Progenitor cell of endocrine pancreas (in vitro differentiated cells): ENCODE results near the gene NRN1L. TPM values are rescaled to one million over a fixed set of nuclear protein-coding genes. Genes with fewer than 3 reads are reported as not detected.

Experiments
- DNase-seq: peaks from one replicate; pipeline ENCODE4 v3.0.0; 2021; ENCODE audit warnings: low spot score; ENCODE audit not compliant: unreplicated experiment
- H3K27ac Mint-ChIP-seq: 2 replicates; pipeline ENCODE4 v1.8.0; 2021; ENCODE audit warnings: mild to moderate bottlenecking, moderate library complexity, mixed read lengths
- H3K27me3 Mint-ChIP-seq: 2 replicates; pipeline ENCODE4 v1.8.0; 2021; ENCODE audit warnings: mixed read lengths
- H3K36me3 Mint-ChIP-seq: 2 replicates; pipeline ENCODE4 v1.8.0; 2022; ENCODE audit warnings: mixed read lengths; ENCODE audit not compliant: insufficient read depth
- H3K4me1 Mint-ChIP-seq: 2 replicates; pipeline ENCODE4 v1.8.0; 2021; ENCODE audit warnings: low read depth, mixed read lengths
- H3K4me3 Mint-ChIP-seq: 2 replicates; pipeline ENCODE4 v1.8.0; 2021; ENCODE audit warnings: low read depth, mild to moderate bottlenecking, moderate library complexity, mixed read lengths
- H3K9me3 Mint-ChIP-seq: 2 replicates; pipeline ENCODE4 v1.8.0; 2021; ENCODE audit warnings: low read depth, mixed read lengths
- total RNA-seq: library from RNA; stranded (reverse); gene quantifications from 2 replicates; pipeline ENCODE4 v1.2.1, GENCODE V29; 2021
- TF ChIP-seq, protein P1 (sequence below): fragments of 200-600 bp; sonication (generic); IDR thresholded peaks from one replicate; pipeline ENCODE4 v1.5.0; 2021; ENCODE audit warnings: antibody characterized with exemption, mild to moderate bottlenecking; ENCODE audit not compliant: unreplicated experiment

The NRN1L gene
- total RNA-seq, 1 donor from 2014 or later = not detected

DNA sequence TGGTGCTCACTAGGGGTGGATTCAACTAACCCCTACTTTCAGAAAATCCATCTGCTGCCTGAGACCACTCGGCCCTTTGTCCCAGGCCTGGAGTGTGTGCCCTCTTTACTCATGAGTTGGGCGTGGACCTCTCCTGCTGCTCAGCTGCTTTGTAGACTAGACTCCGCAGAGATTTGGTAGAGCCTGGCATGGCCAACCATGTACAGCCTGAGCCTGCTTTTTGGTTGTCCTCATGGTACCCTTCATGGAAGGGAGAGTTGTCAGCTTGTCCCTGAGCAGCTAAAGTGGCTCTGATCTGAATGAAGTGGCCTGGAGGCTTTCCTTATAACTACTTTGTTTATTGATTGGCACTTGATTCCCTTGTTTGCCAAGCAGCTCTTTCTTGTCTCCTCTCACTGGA is 10.3 kb upstream of the NRN1L start:
- H3K4me3 Mint-ChIP-seq = peak overlapping the region; percentile 91
- peak overlapping the region; percentile 93 for H3K27ac Mint-ChIP-seq
- TF ChIP-seq, protein P1, sequence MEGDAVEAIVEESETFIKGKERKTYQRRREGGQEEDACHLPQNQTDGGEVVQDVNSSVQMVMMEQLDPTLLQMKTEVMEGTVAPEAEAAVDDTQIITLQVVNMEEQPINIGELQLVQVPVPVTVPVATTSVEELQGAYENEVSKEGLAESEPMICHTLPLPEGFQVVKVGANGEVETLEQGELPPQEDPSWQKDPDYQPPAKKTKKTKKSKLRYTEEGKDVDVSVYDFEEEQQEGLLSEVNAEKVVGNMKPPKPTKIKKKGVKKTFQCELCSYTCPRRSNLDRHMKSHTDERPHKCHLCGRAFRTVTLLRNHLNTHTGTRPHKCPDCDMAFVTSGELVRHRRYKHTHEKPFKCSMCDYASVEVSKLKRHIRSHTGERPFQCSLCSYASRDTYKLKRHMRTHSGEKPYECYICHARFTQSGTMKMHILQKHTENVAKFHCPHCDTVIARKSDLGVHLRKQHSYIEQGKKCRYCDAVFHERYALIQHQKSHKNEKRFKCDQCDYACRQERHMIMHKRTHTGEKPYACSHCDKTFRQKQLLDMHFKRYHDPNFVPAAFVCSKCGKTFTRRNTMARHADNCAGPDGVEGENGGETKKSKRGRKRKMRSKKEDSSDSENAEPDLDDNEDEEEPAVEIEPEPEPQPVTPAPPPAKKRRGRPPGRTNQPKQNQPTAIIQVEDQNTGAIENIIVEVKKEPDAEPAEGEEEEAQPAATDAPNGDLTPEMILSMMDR = no peak

DNA sequence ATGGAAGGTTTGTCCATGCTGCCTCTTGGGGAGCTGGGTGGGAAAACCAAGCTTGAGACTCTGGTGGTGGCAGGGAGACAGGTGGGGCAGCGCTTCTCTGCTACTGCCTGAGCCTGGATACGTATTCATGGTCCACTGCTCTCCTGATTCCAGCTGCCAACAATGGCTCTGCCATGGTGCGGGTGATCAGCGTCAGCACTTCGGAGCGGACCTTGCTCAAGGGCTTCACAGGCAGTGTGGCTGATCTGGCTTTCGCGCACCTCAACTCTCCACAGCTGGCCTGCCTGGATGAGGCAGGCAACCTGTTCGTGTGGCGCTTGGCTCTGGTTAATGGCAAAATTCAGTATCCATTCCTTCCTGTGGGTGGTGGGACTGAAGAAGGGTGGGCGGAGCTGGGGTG is 7.6 kb upstream of the NRN1L start:
- DNase-seq = no peak
- no peak overlapping the region for H3K4me3 Mint-ChIP-seq
- H3K9me3 Mint-ChIP-seq = no peaks in the 10 kb centered on the region
- H3K36me3 Mint-ChIP-seq = peaks cover 9% of the 10 kb centered on the region
- TF ChIP-seq, protein P1 = no peak
- peaks cover 23% of the 10 kb centered on the region for H3K4me1 Mint-ChIP-seq
- no peaks in the 10 kb centered on the region for H3K27me3 Mint-ChIP-seq
- no peak overlapping the region for H3K27ac Mint-ChIP-seq

More for the DNA sequence above, 10.3 kb upstream of the NRN1L start:
- DNase-seq = no peak
- Mint-ChIP-seq H3K36me3 (peaks cover 10% of the 10 kb centered on the region), H3K4me1 (peaks cover 23% of the 10 kb centered on the region), H3K9me3 (no peaks in the 10 kb centered on the region), H3K27me3 (no peaks in the 10 kb centered on the region)

DNA sequence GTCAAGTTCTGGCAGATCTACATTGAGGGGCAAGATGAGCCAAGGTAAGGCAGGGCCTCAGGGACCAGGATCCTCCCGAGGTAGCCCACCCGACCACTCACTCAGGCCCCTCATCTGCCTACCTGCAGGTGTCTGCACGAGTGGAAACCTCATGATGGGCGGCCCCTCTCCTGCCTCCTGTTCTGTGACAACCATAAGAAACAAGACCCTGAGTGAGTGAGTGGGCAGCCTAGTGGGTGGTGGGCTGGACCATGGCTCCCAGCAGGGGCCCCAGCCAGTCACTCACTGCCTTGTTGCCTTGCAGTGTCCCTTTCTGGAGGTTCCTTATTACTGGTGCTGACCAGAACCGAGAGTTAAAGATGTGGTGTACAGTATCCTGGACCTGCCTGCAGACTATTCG is 6.5 kb upstream of the NRN1L start:
- Mint-ChIP-seq H3K9me3 (no peaks in the 10 kb centered on the region), H3K27me3 (no peaks in the 10 kb centered on the region), H3K4me1 (peaks cover 20% of the 10 kb centered on the region), H3K36me3 (peaks cover 11% of the 10 kb centered on the region), H3K4me3 (no peak overlapping the region), H3K27ac (no peak overlapping the region)
- TF ChIP-seq, protein P1 = no peak
- no peak for DNase-seq

DNA sequence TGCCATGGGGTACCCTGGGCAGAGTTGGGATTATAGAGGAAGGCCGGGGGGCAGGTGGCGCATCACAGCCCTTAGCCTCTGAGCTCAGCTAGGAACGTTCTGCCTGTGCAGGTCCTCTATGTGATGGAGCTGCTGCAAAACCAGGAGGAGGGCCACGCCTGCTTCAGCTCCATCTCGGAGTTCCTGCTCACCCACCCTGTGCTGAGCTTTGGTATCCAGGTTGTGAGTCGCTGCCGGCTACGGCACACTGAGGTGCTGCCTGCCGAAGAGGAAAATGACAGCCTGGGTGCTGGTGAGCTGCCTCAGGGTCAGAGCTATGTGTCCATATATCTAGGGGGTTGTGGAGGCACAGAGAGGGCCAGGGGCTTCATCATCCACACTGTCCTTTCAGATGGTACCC is 5.8 kb upstream of the NRN1L start:
- H3K36me3 Mint-ChIP-seq = peaks cover 14% of the 10 kb centered on the region
- H3K27me3 Mint-ChIP-seq = no peaks in the 10 kb centered on the region
- TF ChIP-seq, protein P1 = no peak
- H3K4me3 Mint-ChIP-seq = no peak overlapping the region
- H3K27ac Mint-ChIP-seq = no peak overlapping the region
- DNase-seq = no peak
- no peaks in the 10 kb centered on the region for H3K9me3 Mint-ChIP-seq
- peaks cover 16% of the 10 kb centered on the region for H3K4me1 Mint-ChIP-seq

DNA sequence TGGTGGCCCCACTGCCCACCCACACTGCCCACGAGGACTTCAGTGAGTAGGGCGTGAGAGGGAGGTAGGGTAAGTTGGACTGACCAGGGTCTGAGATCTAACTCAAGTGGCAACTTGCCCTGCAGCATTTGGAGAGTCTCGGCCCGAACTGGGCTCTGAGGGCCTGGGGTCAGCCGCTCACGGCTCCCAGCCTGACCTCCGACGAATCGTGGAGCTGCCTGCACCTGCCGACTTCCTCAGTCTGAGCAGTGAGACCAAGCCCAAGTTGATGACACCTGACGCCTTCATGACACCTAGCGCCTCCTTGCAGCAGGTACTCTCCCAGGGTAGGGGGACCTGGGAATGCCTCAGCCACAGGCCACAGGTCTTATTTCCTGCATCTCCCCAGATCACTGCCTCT is 5.2 kb upstream of the NRN1L start:
- H3K27ac Mint-ChIP-seq = no peak overlapping the region
- TF ChIP-seq, protein P1 = no peak
- no peak for DNase-seq
- H3K4me1 Mint-ChIP-seq = peaks cover 11% of the 10 kb centered on the region
- peaks cover 15% of the 10 kb centered on the region for H3K36me3 Mint-ChIP-seq
- no peaks in the 10 kb centered on the region for H3K27me3 Mint-ChIP-seq
- no peaks in the 10 kb centered on the region for H3K9me3 Mint-ChIP-seq
- no peak overlapping the region for H3K4me3 Mint-ChIP-seq
